Measurements from ENCODE around the gene NCEH1. TPM values are rescaled to one million over a fixed set of nuclear protein-coding genes. Genes with fewer than 3 reads are reported as not detected.

NCEH1 gene
- polyA plus RNA-seq, 4 donors = 4.6 to 5.9 (median 4.9) TPM

GRCh38 chr3:172592898-172593669 is 117.8 kb downstream of the NCEH1 start:
- DNase-seq (ENCODE audit: low read depth in 4 of 4, low spot score in 3 of 4) = no peak

GRCh38 chr3:172591876-172592771 is 118.7 kb downstream of the NCEH1 start:
- no peak for DNase-seq (ENCODE audit: low read depth in 4 of 4, low spot score in 3 of 4)

GRCh38 chr3:172591125-172591605 is 119.7 kb downstream of the NCEH1 start:
- DNase-seq (ENCODE audit: low read depth in 4 of 4, low spot score in 3 of 4) = no peak

- DNase-seq (ENCODE audit: low read depth in 4 of 4, low spot score in 3 of 4) = no peak
Observed at GRCh38 chr3:172586436-172586835, 124.4 kb downstream of the NCEH1 start.

- no peak for DNase-seq (ENCODE audit: low read depth in 4 of 4, low spot score in 3 of 4)
Observed at GRCh38 chr3:172585954-172586353, 124.9 kb downstream of the NCEH1 start.

- no peak for DNase-seq (ENCODE audit: low read depth in 4 of 4, low spot score in 3 of 4)
Observed at GRCh38 chr3:172582712-172583111, 128.2 kb downstream of the NCEH1 start.

- DNase-seq (ENCODE audit: low read depth in 4 of 4, low spot score in 3 of 4) = no peak
Observed at GRCh38 chr3:172581757-172582166, 129.1 kb downstream of the NCEH1 start.

- DNase-seq (ENCODE audit: low read depth in 4 of 4, low spot score in 3 of 4) = no peak
Observed at GRCh38 chr3:172580680-172581401, 130.0 kb downstream of the NCEH1 start.

Other genes with a start within 250 kb of the NCEH1 start
- 10 to 100 TPM; 38.7 to 72.0 (median 47.7) TPM for gene TNFSF10, start 187.6 kb downstream of the NCEH1 start, polyA plus RNA-seq (ENCODE audit: insufficient read length in 4 of 4)
- gene ECT2, start 39.7 kb upstream of the NCEH1 start, polyA plus RNA-seq (ENCODE audit: insufficient read length in 4 of 4) = 10 to 100 TPM; 33.7 to 45.3 (median 39.3) TPM

Measured in right renal pelvis (tissue), 4 donors.